Fibroblast of skin of abdomen (primary cell): Measurements from ENCODE around the gene DCPS.
A peak's percentile ranks its signal among the peaks of the same experiment; 100 is the strongest.

ENCODE experiments used
- DNase-seq: peaks from one replicate; pipeline ENCODE4 v3.0.0-alpha.2; 2013

The DCPS gene

GRCh38 chr11:126328444-126328843 is 24.6 kb downstream of the DCPS start:
- no peak for DNase-seq

- no peak for DNase-seq
These were observed 25.2 kb downstream of the DCPS start for GRCh38 chr11:126328938-126329643.

- peak; percentile 36 for DNase-seq
These were observed 25.9 kb downstream of the DCPS start for GRCh38 chr11:126329644-126330211.

GRCh38 chr11:126331286-126331685 is 27.4 kb downstream of the DCPS start:
- DNase-seq = no peak

GRCh38 chr11:126332221-126332711 is 28.4 kb downstream of the DCPS start:
- DNase-seq = peak; percentile 88

- no peak for DNase-seq
These were observed 29.3 kb downstream of the DCPS start for GRCh38 chr11:126333142-126333541.

GRCh38 chr11:126334659-126335462 is 31.0 kb downstream of the DCPS start:
- peak; percentile 57 for DNase-seq

GRCh38 chr11:126335463-126335760 is 31.6 kb downstream of the DCPS start:
- no peak for DNase-seq

GRCh38 chr11:126336138-126336541 is 32.3 kb downstream of the DCPS start:
- DNase-seq = no peak

- no peak for DNase-seq
These were observed 32.8 kb downstream of the DCPS start for GRCh38 chr11:126336671-126337101.

- DNase-seq = no peak
These were observed 33.2 kb downstream of the DCPS start for GRCh38 chr11:126337126-126337473.

- no peak for DNase-seq
These were observed 33.8 kb downstream of the DCPS start for GRCh38 chr11:126337474-126338241.

- DNase-seq = no peak
These were observed 34.6 kb downstream of the DCPS start for GRCh38 chr11:126338346-126339055.

- DNase-seq = peak; percentile 53
These were observed 35.4 kb downstream of the DCPS start for GRCh38 chr11:126339073-126339862.

- no peak for DNase-seq
These were observed 36.1 kb downstream of the DCPS start for GRCh38 chr11:126339863-126340434.

- DNase-seq = no peak
These were observed 37.2 kb downstream of the DCPS start for GRCh38 chr11:126340960-126341606.

GRCh38 chr11:126341760-126342161 is 37.9 kb downstream of the DCPS start:
- peak; percentile 96 for DNase-seq

GRCh38 chr11:126343051-126343450 is 39.2 kb downstream of the DCPS start:
- DNase-seq = no peak

GRCh38 chr11:126344141-126345080 is 40.6 kb downstream of the DCPS start:
- DNase-seq = no peak
